Medulla oblongata (tissue), 1 donor: ENCODE data around the gene FOXN3.
A peak's percentile ranks its signal among the peaks of the same experiment; 100 is the strongest.

ENCODE experiments used
- DNase-seq: peaks from one replicate; pipeline ENCODE4 v3.0.0-alpha.2; 2015; ENCODE audit errors: extremely low spot score

The FOXN3 gene

DNA sequence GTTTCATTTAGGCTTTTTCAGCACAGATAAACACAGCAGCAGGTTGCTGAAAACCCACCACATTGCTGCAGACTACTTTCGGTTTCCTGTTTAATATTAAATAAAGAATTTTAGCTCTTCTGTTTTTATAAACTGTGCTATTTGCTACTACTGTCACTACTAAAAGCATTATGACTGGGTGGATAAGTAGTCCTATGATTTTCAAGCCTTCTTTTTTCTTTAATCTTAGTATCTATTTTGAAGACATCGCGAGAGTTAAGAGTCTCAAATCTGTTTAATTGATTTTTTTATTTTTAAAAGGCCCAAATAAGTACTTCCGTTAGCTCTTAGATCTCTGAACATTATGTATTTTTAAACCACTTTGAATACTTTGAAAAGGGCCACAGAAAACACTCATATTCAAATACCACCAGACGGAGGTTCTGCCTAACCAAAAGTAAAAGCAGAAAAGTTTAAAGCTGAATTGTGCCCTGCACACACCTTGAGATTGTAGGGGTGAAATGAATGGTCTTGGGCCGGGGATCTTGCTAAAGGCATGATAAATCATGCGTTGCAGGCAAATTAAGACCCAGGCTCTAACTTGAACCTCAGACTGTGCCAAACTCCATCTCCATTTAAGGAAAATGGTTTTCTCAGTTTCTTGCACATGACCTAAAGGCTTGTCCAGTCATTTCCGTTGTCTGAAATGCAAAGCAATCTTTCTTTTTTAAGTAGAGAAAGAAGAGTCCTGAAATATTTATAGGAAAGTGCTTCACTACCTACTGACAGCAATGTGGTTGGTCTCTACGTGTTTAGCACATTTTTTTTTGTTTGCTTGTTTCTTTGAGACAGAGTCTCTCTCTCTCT, 13.6 kb upstream of the FOXN3 start:
- DNase-seq, result peak; percentile 43

DNA sequence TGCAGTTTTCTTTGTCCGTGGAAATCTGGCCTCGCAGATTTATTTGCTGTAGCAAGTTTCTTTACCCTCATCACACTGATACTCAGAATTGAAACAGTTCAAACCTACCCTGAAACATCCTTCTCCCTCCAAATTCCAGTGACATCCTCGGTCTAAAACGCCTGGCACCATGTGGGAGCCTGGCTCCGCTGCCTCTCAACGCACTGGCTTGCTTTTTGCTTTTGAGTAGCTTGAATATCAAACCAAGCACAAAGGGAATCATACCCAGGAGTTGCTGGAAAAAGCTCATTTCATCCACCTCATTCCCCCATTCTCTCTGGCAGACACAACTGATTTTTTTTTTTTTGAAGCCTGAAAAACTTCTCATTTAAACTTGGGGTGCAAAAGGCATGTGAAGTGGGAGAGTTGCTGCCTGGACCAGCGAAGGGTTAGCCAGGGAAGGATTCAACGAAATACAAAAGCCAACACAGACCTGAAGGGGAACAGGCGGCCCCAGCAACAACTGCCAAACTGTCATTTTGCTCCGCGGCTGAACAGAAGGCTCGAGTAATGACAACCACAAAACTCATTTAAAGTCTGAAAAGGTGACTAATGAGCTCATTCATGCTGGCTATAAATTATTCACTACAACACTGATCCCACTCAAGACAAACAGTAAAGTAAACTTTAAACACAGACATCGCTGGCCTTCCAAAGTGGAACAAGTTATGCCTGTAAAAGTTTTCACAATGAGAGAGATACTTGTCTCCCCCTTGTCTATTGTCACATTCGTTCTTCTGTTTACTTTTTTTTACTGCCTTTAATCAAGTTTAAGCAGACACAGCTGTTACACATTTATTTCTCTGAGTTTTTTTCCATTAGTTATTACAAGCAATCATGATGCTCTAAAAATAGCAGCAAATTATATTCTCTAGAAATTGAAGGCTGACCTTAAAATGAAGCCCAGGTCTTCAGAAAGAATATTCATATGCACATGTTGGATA, 12.5 kb upstream of the FOXN3 start:
- DNase-seq, result peak; percentile 33

DNA sequence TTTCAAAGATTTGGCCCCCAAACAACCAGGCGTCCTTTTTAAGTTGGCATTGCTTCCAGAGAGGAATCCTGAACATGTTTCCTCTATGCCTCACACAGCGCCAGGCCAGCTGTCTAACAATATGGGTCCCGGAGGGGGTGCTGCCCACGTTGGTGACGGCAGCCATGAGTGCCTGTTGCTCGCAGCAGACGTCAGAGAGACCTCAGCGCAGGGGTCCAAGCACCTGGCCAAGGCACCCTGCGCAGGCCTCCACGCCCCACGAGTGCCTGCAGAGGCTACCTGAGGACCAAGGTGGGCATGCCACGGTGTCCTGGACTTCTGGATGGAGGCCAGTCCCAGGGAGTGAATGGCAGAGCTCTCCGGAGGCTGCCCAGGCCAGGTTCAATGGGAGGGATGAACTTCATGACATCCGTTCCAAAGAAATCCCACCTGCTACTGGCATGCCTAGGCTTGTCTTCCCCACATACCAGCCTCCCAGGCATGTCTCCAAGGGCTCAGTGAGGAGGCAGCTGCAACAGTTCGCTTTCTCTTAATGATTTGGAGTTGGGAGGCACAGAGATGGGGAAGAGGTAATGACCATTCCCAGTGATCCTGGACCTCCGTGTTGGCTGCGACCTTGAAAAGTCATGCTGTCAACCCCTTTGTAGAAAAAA, 11.6 kb upstream of the FOXN3 start:
- DNase-seq, result no peak

DNA sequence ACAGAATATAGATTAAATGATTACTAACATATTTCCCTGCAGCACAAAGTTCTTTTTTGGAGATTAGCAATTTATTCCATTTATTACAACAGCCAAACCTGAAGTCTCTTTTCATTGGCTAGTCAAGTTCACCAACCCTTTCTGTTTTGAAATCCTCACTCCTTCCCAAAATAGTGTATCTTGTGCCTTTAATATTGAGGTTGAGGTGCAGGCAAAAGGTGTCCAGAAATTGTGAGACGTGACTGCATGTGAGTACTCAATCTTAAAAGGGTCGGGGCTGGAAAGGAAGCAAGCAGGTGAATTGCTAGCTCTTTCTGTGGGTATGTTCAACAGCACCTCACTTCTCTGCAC, 11.1 kb upstream of the FOXN3 start:
- DNase-seq, result no peak

DNA sequence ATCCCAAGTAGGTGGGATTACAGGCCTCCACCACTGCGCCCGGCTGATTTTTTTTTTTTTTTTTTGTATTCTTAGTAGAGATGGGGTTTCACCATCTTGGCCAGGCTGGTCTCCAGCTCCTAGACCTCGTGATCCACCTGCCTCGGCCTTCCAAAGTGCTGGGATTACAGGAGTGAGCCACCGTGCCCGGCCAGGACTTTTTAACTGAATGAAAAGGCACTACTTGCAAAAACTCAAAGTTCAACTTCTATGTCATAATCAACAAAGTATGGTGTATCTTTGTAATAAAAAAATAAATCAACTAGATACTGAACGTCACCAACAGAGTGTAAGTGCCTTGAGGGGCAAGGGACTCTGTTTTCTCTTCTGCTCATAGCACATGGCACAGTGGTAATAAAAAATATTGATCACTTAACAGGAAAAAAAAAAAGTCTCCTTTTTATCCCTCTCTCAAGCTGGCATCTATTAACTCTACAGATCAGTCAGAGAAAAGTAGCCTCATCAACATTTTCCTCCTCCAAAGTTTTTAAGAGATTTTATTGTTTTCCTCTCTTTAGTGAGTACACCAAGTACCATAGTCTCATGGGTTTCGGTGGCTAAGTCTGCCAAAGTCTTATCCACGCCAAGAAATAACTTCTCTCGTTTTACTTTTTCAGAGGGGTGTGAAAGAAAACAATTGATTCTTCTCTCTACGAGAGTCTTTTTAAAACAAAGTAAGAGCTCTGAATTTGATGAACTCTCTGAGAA, 10.6 kb upstream of the FOXN3 start:
- peak; percentile 71 for DNase-seq

DNA sequence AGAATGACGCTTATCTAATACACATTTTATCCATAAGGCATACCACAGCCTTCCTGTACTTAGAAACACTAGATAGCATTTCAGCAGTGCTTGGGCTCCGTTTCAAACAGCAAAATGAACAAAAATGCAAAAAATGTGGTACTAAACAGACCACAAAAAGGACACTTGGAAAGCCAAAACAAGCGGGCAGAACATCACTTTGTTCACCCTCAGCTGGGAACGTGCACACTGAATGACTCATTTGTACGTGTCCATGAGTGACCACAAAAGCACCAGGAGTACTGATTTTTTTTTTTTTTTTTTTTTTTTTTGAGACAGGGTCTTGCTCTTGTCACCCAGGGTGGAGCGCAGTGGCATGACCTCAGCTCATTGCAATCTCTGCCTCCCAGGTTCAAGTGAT, 8.9 kb upstream of the FOXN3 start:
- DNase-seq, result no peak

DNA sequence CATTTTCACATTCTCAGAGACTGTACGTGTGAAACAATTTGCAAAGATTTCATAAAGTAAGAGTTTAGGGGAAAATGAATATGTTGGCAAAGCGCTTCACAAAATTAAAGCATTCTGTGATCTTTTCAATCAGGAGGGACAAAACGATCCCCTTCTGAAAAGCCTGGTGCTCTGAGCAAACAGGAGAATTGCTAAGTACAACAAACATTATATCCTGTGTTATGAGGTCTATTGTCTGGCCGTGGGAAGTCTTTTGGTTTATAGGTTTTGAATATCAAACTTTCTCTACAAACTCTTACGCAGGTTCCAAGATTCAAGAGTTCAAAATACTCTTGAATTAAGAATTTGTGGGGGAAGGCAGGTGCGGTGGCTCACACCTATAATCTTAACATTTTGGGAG, 7.2 kb upstream of the FOXN3 start:
- no peak for DNase-seq

DNA sequence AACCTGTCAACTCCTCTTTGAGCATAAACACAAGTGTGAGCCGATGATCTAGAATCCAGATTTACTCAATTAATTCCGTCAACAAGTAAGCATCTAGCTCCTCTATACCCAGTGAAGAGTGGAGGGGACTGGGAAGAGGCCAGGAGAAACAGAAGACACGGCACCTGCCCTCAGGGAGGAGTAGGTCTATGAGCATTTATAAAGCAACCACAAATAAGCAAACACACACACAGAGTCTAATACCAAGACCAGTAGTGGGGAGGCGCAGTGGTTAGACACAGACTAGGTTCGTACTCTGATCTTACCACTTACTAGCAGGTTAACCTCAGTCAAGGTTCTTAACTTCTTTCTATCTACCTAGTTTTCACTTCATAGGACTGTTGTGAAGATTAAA, 5.9 kb upstream of the FOXN3 start:
- DNase-seq, result no peak

DNA sequence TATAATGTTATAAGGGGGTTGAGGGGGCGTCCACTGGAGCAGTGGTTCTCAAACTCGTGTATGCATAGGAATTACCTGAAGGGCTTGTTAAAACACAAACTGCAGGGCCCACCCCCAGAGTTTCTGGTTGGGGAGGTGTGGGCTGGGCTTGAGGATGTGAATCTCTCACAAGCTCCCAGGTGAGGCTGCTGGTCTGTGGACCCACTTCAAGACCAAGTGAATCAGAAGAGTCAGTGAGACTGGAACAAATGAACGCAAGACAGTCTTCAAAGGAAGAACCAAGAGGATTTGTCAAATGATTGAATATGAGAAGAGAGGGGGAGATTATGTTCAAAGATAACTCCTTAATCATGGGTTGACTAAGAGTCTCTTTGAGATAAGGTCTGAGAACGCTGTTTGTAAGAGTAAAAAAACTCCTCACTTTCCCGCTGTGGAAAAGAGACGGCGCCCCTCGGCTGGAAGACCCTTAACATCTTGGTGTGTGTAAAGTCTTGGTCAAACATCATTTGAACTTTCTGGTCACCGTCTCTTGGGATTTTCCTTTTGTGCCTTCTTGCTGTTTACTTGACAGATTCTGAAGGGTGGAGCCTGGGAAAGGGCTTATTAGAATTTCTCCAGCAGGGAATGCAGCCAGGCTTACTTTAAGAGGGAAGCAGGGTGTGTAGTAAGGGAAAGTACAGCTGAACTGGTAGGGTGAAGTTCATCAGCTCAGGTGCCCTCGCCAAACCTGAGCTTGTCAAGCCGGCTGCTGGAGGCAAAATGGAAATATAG, 5.3 kb upstream of the FOXN3 start:
- DNase-seq, result no peak

DNA sequence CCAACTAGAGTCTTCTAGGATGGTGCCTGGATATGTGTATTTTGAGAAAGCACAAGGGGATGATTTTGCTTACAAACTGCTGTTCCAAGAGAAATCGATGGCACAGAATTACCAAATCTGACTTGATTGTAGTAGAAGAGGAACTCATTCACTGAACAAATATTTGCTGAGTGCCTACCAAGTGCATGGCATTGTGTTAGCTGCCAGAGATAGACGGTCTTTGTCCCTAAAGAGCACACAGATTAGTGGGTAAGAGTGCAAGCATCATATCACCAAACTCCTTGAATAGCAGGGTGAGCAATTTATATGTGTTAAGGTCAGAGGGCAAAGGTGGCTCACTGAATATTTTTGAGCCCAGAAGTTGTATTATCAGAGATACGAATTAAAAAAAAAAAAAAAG, 3.5 kb upstream of the FOXN3 start:
- no peak for DNase-seq

DNA sequence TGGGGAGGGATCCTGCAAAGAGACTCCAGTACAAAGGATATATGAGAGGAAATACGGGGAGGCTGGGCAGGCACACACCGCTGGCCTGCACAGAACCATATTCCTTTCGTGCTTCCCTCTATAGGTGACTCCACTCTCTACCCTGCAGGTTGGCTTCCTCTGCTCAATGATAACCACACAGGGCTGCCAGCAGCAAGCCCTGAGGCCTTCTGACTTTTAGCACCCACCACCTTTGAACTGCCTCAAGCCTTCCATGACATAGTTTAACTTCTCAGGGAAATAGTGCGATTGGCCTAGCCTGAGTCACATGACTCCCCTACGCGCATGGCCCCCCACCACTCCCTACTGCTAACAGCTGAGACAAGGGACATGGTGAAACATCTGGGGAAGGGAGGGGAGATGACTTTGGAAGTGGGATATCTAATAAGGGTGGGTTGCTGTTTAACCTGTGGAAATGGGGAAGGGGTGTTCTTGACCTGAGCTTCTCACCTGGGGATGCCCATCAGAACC, 3.0 kb upstream of the FOXN3 start:
- DNase-seq, result no peak

DNA sequence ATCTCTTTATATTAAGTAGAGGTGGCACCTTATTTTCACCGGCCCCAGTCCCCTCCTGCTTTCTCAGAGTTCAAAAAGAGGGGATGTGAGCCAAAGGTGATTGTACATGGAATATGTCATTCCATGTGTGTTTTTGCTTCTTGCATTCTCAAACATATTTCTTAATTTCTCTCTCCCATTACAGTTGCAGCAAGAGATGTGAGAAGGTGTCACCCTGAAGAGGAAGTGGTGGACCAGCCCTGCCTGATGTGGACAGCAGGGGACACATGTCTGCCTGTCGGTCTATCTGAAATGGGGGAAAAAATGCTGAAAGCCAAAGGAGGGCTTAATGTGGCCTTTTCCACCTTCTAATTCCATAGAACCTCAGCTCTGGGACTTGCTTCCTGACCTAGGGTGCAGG, 1.9 kb upstream of the FOXN3 start:
- DNase-seq, result no peak

DNA sequence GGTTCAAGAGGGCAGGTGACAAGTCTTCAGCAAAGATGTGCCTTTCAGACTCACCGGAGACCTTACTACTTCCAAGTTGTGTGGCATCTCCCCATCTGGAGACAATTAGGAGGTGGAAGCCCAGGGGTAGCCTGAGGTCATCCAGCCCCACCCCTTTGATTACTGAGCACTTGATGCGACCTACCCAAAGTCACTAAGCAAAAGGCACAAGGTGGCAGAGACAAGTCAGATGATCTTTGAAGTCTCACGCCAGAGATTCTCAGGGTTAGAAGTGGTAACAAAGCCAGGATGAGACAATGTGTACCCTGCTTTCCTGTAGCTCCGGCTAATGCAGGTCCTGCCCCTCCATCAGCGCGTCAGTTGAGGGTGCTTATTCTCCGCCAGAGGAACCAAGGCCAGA, 1.4 kb upstream of the FOXN3 start:
- DNase-seq, result no peak

DNA sequence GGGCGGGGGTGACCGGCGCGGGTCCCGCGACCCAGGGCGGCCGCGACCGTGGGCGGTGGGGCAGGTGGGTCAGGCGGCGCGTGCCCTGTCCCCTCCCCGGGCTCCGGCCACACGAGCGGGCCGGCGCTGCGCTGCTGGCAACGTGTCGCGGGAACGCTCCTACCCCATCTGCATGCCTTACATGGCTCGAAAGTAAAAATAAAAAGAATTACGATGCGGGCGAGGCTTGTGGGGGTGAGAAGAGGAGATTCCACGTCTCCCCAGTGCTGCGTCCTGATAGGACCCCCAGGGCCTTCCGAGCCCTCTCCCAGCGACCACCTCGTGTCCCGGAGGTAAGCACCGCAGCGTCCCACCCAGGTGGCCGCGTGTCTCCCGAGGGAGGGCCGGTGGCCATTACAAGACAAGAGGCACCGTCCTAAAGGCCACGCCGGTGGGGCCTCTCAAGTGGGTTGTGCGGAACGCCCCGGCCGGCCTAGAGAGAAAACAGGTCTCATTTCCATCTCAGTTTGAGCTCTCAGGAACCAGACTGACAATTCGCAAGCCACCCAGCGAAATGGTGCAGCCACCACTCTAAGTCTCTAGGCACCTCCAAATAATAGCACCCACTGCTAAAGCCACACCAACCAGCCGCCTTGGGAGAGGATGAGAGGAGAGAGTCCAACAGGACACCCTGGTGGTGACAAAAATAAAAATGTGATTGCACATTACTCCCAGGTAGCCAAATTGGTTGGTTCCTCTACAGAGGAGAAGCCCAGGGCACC, 612 bp upstream of the FOXN3 start:
- peak; percentile 68 for DNase-seq

DNA sequence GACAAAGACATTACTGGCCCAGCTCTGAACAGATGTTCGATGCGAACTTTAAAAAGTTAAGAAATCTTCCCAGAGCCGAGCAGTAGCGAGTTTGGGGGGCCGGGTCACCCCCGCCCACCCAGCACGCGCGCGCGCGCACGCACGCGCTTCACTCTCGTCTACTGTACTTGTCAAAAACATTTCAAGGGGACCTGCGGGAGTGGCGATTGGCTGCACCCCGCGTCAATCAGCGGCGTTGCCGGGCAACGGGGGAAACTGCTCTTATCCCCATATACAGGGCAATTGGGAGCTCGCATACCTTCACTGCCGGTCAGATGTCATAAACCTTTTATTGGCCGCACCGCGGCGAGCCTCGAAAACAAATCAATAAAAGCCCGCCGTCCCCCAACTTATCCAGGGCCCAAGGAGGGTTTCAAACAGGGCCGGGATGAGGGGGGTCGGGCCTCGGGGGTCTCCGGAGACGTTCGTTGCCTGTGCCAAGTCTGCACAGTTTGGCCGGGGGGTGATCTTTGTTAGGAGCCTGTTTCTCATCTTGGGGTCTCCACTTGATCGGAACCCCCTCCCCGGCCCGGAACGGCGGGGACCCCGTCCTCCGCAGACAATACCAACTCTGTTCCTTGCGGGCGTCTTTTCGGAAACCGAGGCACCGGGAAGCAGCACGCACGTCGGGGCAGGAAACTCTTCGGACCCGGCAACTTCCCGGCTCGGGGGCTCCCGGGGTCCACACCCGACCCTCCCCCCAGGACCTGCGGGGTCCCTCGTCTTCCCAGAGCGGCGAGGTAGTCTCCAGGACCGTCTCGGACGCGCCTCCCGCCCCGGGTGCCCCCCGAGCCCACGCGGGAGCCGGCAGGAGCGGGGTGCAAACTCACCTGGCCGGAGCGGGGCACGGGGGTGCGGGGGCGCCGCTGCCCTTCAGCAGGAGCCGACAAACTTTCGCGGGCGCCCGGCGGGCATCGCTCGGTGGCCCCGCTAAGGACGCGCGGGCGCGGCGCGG, 734 bp downstream of the FOXN3 start:
- DNase-seq, result peak; percentile 97

DNA sequence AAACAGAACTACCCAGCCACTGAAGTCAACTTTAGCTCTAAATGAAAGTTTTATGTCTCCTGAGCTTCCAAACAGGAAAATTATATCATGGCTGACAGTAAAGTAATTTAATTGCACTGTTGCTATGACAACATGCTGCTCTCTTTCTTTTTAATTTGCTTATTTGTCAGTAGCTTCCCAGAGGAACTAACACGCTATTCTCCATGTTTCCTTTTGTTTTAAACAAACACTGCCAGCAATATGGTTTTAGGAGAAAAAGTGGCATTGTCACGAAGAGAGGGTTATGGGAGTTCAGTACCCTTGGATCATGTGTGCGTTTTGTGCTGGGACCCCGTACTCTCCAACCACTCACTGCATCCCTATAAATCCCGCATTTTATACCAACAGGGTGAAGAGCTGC, 1.9 kb downstream of the FOXN3 start:
- no peak for DNase-seq

DNA sequence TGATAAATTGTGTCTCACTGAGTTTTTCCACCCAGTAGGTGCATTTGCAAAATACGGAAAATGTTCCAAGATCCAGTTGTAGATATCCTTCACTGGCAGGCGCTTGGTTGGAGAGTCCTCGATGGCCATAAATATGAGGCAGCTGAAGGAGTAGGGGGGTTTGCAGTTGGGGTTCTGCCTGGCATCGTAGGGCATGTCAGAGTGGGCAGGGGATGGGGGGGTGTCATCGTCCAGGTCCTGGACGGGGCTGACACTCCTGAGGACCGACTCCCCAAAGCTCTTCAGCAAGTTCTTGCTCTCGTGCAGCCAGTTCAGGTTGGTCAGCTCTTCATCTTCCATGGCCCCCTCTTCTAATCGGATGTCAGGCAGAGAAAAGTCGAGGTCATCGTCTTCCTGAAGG, 5.1 kb downstream of the FOXN3 start:
- DNase-seq, result no peak

DNA sequence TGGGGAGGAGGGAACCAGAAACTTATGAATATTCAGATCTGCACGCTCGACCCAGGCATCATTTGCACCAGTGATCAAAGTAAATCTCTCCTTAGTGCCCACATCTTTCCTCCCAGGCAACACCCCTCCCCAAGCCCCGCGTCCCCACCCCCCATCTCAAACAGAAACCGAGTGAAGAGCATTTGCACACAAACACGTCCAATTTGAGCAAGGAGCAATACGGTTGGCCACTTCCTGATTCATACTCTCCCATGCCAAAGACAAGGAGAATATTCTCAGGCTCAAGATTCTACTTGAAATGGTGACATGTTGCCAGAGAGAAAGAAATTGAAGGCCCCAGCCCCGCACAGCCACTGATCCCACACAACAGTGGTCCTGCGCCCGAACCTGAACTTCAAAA, 7.1 kb downstream of the FOXN3 start:
- no peak for DNase-seq
